ENCODE results near the gene TLE7.

TLE7 gene

GRCh38 chr16:71442051-71442440, at the start of gene TLE7:
TSS of gene TLE7 (minus strand) at chr16:71442054. CDS start at chr16:71433324, 8,730 bp downstream.
- DNase-seq (ENCODE audit: low spot score): no peak

- no peak for DNase-seq (ENCODE audit: low spot score)
Measured at GRCh38 chr16:71491054-71491453, 49.2 kb upstream of the TLE7 start.

- DNase-seq (ENCODE audit: low spot score): no peak
Measured at GRCh38 chr16:71490361-71490760, 48.5 kb upstream of the TLE7 start.

- no peak for DNase-seq (ENCODE audit: low spot score)
Measured at GRCh38 chr16:71489122-71489521, 47.3 kb upstream of the TLE7 start, which contains the start of gene ZNF19. TSS of gene ZNF19 (minus strand) at chr16:71489324. CDS start at chr16:71482114, 7,210 bp downstream.

GRCh38 chr16:71484006-71484893, 42.4 kb upstream of the TLE7 start:
- DNase-seq (ENCODE audit: low spot score): peak; percentile 75

- no peak for DNase-seq (ENCODE audit: low spot score)
Measured at GRCh38 chr16:71482569-71482968, 40.7 kb upstream of the TLE7 start.

- DNase-seq (ENCODE audit: low spot score): no peak
Measured at GRCh38 chr16:71480956-71481355, 39.1 kb upstream of the TLE7 start.

GRCh38 chr16:71479420-71479819, 37.6 kb upstream of the TLE7 start:
- DNase-seq (ENCODE audit: low spot score): peak; percentile 54

GRCh38 chr16:71476457-71477124, 34.7 kb upstream of the TLE7 start:
- DNase-seq (ENCODE audit: low spot score): no peak

- DNase-seq (ENCODE audit: low spot score): no peak
Measured at GRCh38 chr16:71474864-71475263, 33.0 kb upstream of the TLE7 start.

GRCh38 chr16:71473891-71474290, 32.0 kb upstream of the TLE7 start:
- DNase-seq (ENCODE audit: low spot score): no peak

- no peak for DNase-seq (ENCODE audit: low spot score)
Measured at GRCh38 chr16:71472931-71473330, 31.1 kb upstream of the TLE7 start.

GRCh38 chr16:71472051-71472450, 30.2 kb upstream of the TLE7 start:
- DNase-seq (ENCODE audit: low spot score): no peak

GRCh38 chr16:71467810-71468209, 26.0 kb upstream of the TLE7 start:
- DNase-seq (ENCODE audit: low spot score): peak; percentile 86

GRCh38 chr16:71464231-71464630, 22.4 kb upstream of the TLE7 start:
- no peak for DNase-seq (ENCODE audit: low spot score)

- DNase-seq (ENCODE audit: low spot score): peak; percentile 94
Measured at GRCh38 chr16:71461686-71462648, 20.1 kb upstream of the TLE7 start, which contains the start of gene ZNF23. TSS of gene ZNF23 (minus strand) at chr16:71462247. CDS start at chr16:71456796, 5,451 bp downstream.

GRCh38 chr16:71460941-71461340, 19.1 kb upstream of the TLE7 start:
- no peak for DNase-seq (ENCODE audit: low spot score)

GRCh38 chr16:71460236-71460635, 18.4 kb upstream of the TLE7 start:
- no peak for DNase-seq (ENCODE audit: low spot score)

- no peak for DNase-seq (ENCODE audit: low spot score)
Measured at GRCh38 chr16:71459510-71459909, 17.7 kb upstream of the TLE7 start.

GRCh38 chr16:71456801-71457200, 14.9 kb upstream of the TLE7 start:
- no peak for DNase-seq (ENCODE audit: low spot score)

- DNase-seq (ENCODE audit: low spot score): no peak
Measured at GRCh38 chr16:71453036-71453435, 11.2 kb upstream of the TLE7 start.

GRCh38 chr16:71449020-71449419, 7.2 kb upstream of the TLE7 start:
- no peak for DNase-seq (ENCODE audit: low spot score)

Data from iPS-NIHi11 (cell line).